Smooth muscle cell (in vitro differentiated cells): ENCODE measurements around the gene GNG10. TPM values are rescaled to one million over a fixed set of nuclear protein-coding genes. Genes with fewer than 3 reads are reported as not detected.
A peak's percentile ranks its signal among the peaks of the same experiment; 100 is the strongest.

Experiments used
- DNase-seq: peaks from one replicate; lab custom pipeline; 2025; ENCODE audit not compliant: unreplicated experiment; lab: John Stamatoyannopoulos, UW
- H2AFZ ChIP-seq: fragments of 200-600 bp; sonication (generic); 2 replicates; pipeline ENCODE4 v1.6.0; 2016; ENCODE audit warnings: antibody characterized with exemption, low read depth, mild to moderate bottlenecking
- H3F3A ChIP-seq: fragments of 200-600 bp; sonication (generic); 2 replicates; pipeline ENCODE4 v1.6.0; 2017; ENCODE audit warnings: antibody characterized with exemption, low read depth
- H3K27ac ChIP-seq: fragments of 200-600 bp; sonication (generic); 2 replicates; pipeline ENCODE4 v1.5.1; 2016; ENCODE audit warnings: low read depth, mild to moderate bottlenecking
- H3K27me3 ChIP-seq: fragments of 200-600 bp; sonication (generic); 2 replicates; pipeline ENCODE4 v1.6.1; 2016; ENCODE audit warnings: low read depth, mild to moderate bottlenecking
- H3K36me3 ChIP-seq: fragments of 200-600 bp; sonication (generic); 2 replicates; pipeline ENCODE4 v1.5.1; 2016; ENCODE audit warnings: low read depth
- H3K4me1 ChIP-seq: fragments of 200-600 bp; sonication (generic); 2 replicates; pipeline ENCODE4 v1.5.1; 2016; ENCODE audit warnings: low read depth
- H3K4me2 ChIP-seq: fragments of 200-600 bp; sonication (generic); 2 replicates; pipeline ENCODE4 v1.6.0; 2016; ENCODE audit warnings: mild to moderate bottlenecking
- H3K4me3 ChIP-seq: fragments of 200-600 bp; sonication (generic); 2 replicates; pipeline ENCODE4 v1.5.1; 2016; ENCODE audit warnings: mild to moderate bottlenecking
- H3K79me2 ChIP-seq: fragments of 200-600 bp; sonication (generic); 2 replicates; pipeline ENCODE4 v1.6.0; 2016; ENCODE audit warnings: low read depth, mild to moderate bottlenecking
- H3K9ac ChIP-seq: fragments of 200-600 bp; sonication (generic); 2 replicates; pipeline ENCODE4 v1.6.0; 2016; ENCODE audit warnings: low read depth
- H3K9me3 ChIP-seq: fragments of 200-600 bp; sonication (generic); replicated peaks from 2 replicates; pipeline ENCODE4 v1.5.1; 2016; ENCODE audit warnings: low read depth
- H4K20me1 ChIP-seq: fragments of 200-600 bp; sonication (generic); 2 replicates; pipeline ENCODE4 v1.6.0; 2016; ENCODE audit warnings: low read depth
- CTCF ChIP-seq: fragments of 200-600 bp; sonication (generic); IDR thresholded peaks from 2 replicates; pipeline ENCODE4 v1.5.1; 2017; ENCODE audit warnings: borderline replicate concordance, mild to moderate bottlenecking, antibody characterized with exemption; ENCODE audit not compliant: insufficient read depth, poor library complexity, severe bottlenecking
- WGBS: methylation state at CpG from one replicate; pipeline ENCODE4 v1.1.7; 2016; ENCODE audit warnings: low lambda C conversion rate; 5-methylcytosine and 5-hydroxymethylcytosine counted together
- polyA plus RNA-seq: library from polyadenylated mRNA; unstranded; fragments of >200 nt; fragmentation: Nextera tagmentation; extraction: Ambion mirVana; gene quantifications from 2 replicates; pipeline ENCODE4 v1.2.1, GENCODE V29; 2016
- total RNA-seq: library from RNA; depleted of rRNA; stranded (reverse); fragments of >200 nt; gene quantifications from 2 replicates; pipeline ENCODE4 v1.2.3, GENCODE V29; 2014

GNG10 gene
- total and polyA plus RNA-seq, 2 experiments from 2014 or later: 47.9 to 104 TPM

GRCh38 chr9:111621895-111622480 is 39.4 kb upstream of the GNG10 start:
- H3K9me3 ChIP-seq: no peaks in the 10 kb centered on the region
- no peaks in the 10 kb centered on the region for H3K36me3 ChIP-seq
- 57% methylated on average over 2 of the region's 2 CpGs for WGBS
- no peak overlapping the region for H3K9ac ChIP-seq
- no peak overlapping the region for H3K4me3 ChIP-seq
- peak; percentile 48 for TF ChIP-seq CTCF
- no peak overlapping the region for H3K27ac ChIP-seq
- H3K27me3 ChIP-seq: no peaks in the 10 kb centered on the region
- no peaks in the 10 kb centered on the region for H4K20me1 ChIP-seq
- DNase-seq: no peak
- H2AFZ ChIP-seq: no peak overlapping the region
- H3K4me2 ChIP-seq: no peak overlapping the region
- no peaks in the 10 kb centered on the region for H3K79me2 ChIP-seq
- H3K4me1 ChIP-seq: no peaks in the 10 kb centered on the region
- H3F3A ChIP-seq: no peaks in the 10 kb centered on the region

GRCh38 chr9:111622626-111623025 is 38.8 kb upstream of the GNG10 start:
- Histone ChIP-seq H2AFZ (no peak overlapping the region), H3K9me3 (no peaks in the 10 kb centered on the region), H3K4me3 (no peak overlapping the region), H3K27ac (no peak overlapping the region), H3K27me3 (no peaks in the 10 kb centered on the region), H3K79me2 (no peaks in the 10 kb centered on the region), H4K20me1 (no peaks in the 10 kb centered on the region), H3K36me3 (no peaks in the 10 kb centered on the region), H3K4me1 (no peaks in the 10 kb centered on the region), H3F3A (no peaks in the 10 kb centered on the region), H3K9ac (no peak overlapping the region), H3K4me2 (no peak overlapping the region)
- no peak for DNase-seq
- no peak for TF ChIP-seq CTCF
- WGBS: 74% methylated on average over 3 of the region's 3 CpGs

- Histone ChIP-seq H3K4me1 (peaks cover 10% of the 10 kb centered on the region), H3K27me3 (no peaks in the 10 kb centered on the region), H3K9ac (no peak overlapping the region), H3F3A (no peaks in the 10 kb centered on the region), H3K36me3 (no peaks in the 10 kb centered on the region), H3K27ac (no peak overlapping the region), H3K79me2 (peaks cover 11% of the 10 kb centered on the region), H3K4me2 (no peak overlapping the region), H3K4me3 (no peak overlapping the region), H3K9me3 (no peaks in the 10 kb centered on the region), H2AFZ (no peak overlapping the region), H4K20me1 (peaks cover 5% of the 10 kb centered on the region)
- 73% methylated on average over 7 of the region's 7 CpGs for WGBS
- TF ChIP-seq CTCF: no peak
- no peak for DNase-seq
Observed at GRCh38 chr9:111627260-111627963, 34.0 kb upstream of the GNG10 start.

GRCh38 chr9:111628411-111628810 is 33.0 kb upstream of the GNG10 start:
- peaks cover 15% of the 10 kb centered on the region for H4K20me1 ChIP-seq
- no peak overlapping the region for H3K4me2 ChIP-seq
- no peak overlapping the region for H2AFZ ChIP-seq
- no peaks in the 10 kb centered on the region for H3K36me3 ChIP-seq
- WGBS: 96% methylated on average over 7 of the region's 7 CpGs
- H3K79me2 ChIP-seq: peaks cover 21% of the 10 kb centered on the region
- H3K9me3 ChIP-seq: no peaks in the 10 kb centered on the region
- no peak for TF ChIP-seq CTCF
- H3K4me1 ChIP-seq: peaks cover 17% of the 10 kb centered on the region
- no peak overlapping the region for H3K4me3 ChIP-seq
- no peaks in the 10 kb centered on the region for H3F3A ChIP-seq
- no peaks in the 10 kb centered on the region for H3K27me3 ChIP-seq
- H3K27ac ChIP-seq: no peak overlapping the region
- H3K9ac ChIP-seq: no peak overlapping the region
- DNase-seq: no peak
